Measurements from ENCODE around the gene PLCB2. TPM values are rescaled to one million over a fixed set of nuclear protein-coding genes. Genes with fewer than 3 reads are reported as not detected.

The PLCB2 gene
- total and polyA plus RNA-seq, 8 donors, result 3.5 to 12.5 (median 5.5) TPM

DNA sequence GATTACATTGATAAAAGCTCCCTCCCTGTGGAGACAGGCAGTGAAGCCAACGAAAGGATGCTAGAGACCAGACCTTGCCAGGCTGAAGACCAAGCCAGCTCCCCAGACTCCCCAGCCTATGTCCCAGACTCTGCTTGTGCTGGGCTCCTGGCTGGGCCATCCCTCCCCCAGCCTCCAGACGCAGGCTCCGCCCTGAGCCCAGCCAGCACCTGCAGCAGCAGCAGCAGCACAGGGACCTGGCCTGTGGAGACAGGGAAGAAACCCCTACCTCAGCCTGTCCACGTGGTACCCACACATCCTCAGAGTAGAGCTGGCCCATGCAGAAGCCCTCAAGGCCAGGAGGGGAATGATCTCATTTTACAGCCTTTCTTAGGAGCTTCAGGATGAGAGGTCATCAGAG is 38.1 kb downstream of the PLCB2 start:
- no peaks in the 10 kb centered on the region for H3K9me3 ChIP-seq
- DNase-seq, result no peak
- H3K4me3 ChIP-seq, result no peak overlapping the region
- intact Hi-C loops (cut with DNase I; ENCODE audit: low total_unique reads), result loop anchor here (5.0 kb wide), 1 partner anchor 222 kb away; no protein-coding TSS in a partner anchor
- H3K27me3 ChIP-seq, result no peaks in the 10 kb centered on the region
- peaks cover 0 to 18% (median 13%) of the 10 kb centered on the region in 4 donors for H3K36me3 ChIP-seq
- no peak overlapping the region for H3K27ac ChIP-seq
- TF ChIP-seq POLR2A (IDR thresholded peaks at IDR 0.05), result no peak
- no peak for TF ChIP-seq EP300 (IDR thresholded peaks at IDR 0.05)
- TF ChIP-seq POLR2AphosphoS5 (IDR thresholded peaks at IDR 0.05), result no peak
- TF ChIP-seq, protein P1, sequence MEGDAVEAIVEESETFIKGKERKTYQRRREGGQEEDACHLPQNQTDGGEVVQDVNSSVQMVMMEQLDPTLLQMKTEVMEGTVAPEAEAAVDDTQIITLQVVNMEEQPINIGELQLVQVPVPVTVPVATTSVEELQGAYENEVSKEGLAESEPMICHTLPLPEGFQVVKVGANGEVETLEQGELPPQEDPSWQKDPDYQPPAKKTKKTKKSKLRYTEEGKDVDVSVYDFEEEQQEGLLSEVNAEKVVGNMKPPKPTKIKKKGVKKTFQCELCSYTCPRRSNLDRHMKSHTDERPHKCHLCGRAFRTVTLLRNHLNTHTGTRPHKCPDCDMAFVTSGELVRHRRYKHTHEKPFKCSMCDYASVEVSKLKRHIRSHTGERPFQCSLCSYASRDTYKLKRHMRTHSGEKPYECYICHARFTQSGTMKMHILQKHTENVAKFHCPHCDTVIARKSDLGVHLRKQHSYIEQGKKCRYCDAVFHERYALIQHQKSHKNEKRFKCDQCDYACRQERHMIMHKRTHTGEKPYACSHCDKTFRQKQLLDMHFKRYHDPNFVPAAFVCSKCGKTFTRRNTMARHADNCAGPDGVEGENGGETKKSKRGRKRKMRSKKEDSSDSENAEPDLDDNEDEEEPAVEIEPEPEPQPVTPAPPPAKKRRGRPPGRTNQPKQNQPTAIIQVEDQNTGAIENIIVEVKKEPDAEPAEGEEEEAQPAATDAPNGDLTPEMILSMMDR (IDR thresholded peaks at IDR 0.05), result no peak
- 75 to 86% (median 84%) methylated on average over 3 to 4 of the region's 4 CpGs for WGBS, 5 donors
- H3K4me1 ChIP-seq, result peaks cover 0 to 10% (median 2%) of the 10 kb centered on the region in 4 donors

DNA sequence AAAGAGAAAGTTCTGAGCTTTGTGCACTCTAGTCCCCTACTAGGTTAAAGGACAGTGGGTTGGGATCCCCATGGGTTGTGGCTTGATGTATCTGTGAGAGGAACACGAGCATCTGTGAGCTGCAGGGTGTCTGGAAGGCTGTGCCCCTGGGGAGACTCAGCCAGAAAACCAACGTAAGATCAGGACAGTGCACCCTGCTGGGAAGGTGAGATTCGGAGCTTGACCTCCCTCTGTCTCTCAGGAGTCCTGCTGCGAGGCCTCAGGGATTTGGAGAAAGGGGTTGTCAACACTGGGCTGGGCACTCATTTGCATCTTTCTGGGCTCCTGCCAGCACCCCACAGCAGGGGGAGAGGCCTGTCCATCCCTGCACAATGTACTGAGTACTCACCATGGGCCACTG is 40.1 kb downstream of the PLCB2 start:
- Histone ChIP-seq H3K4me3 (no peak overlapping the region), H3K27me3 (no peaks in the 10 kb centered on the region), H3K4me1 (peaks cover 0 to 21% (median 2%) of the 10 kb centered on the region in 4 donors), H3K36me3 (peaks cover 0 to 18% (median 13%) of the 10 kb centered on the region in 4 donors), H3K9me3 (no peaks in the 10 kb centered on the region), H3K27ac (no peak overlapping the region)
- intact Hi-C loops (cut with DNase I; ENCODE audit: low total_unique reads), result no loop called here
- 73 to 91% (median 83%) methylated on average over 3 to 4 of the region's 4 CpGs for WGBS, 5 donors
- no peak for TF ChIP-seq POLR2AphosphoS5 (IDR thresholded peaks at IDR 0.05)
- no peak for TF ChIP-seq EP300 (IDR thresholded peaks at IDR 0.05)
- no peak for TF ChIP-seq POLR2A (IDR thresholded peaks at IDR 0.05)
- TF ChIP-seq, protein P1 (IDR thresholded peaks at IDR 0.05), result no peak
- DNase-seq, result no peak

DNA sequence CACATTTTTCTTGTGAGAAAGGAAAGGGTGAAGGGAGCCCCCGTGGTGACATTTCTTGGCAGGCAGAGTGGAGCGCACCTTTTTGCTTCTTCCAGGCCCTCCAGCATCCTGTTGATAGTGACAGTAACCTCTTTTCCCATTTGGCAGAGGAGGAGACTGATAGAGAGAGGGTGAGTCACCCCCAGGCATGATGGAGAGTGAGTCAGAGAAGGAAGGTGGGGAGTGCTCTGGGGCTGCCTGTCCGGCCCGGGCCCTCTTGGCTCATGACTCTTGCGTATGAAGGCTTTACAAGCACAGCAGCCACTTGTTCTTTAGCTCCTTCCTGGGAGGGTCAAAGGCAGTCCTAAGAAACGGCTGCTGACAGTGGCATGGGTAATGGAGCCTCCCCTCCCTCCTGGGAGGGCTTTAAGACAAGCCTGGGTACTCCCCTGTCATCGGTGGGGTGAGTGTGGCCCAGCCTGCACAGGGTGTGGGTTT is 40.9 kb downstream of the PLCB2 start:
- Histone ChIP-seq H3K4me1 (peaks cover 0 to 21% (median 2%) of the 10 kb centered on the region in 4 donors), H3K36me3 (peaks cover 0 to 16% (median 11%) of the 10 kb centered on the region in 4 donors)
- DNase-seq, result peak in 1 of 2 donors; percentile 57

DNA sequence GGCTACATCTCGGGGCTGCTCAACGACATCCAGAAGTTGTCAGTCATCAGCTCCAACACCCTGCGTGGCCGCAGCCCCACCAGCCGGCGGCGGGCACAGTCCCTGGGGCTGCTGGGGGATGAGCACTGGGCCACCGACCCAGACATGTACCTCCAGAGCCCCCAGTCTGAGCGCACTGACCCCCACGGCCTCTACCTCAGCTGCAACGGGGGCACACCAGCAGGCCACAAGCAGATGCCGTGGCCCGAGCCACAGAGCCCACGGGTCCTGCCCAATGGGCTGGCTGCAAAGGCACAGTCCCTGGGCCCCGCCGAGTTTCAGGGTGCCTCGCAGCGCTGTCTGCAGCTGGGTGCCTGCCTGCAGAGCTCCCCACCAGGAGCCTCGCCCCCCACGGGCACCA is 41.9 kb downstream of the PLCB2 start:
- no peaks in the 10 kb centered on the region for H3K9me3 ChIP-seq
- peaks cover 0 to 16% (median 11%) of the 10 kb centered on the region in 4 donors for H3K36me3 ChIP-seq
- TF ChIP-seq POLR2AphosphoS5 (IDR thresholded peaks at IDR 0.05) (no peak), EP300 (IDR thresholded peaks at IDR 0.05) (no peak), POLR2A (IDR thresholded peaks at IDR 0.05) (no peak)
- TF ChIP-seq, protein P1 (IDR thresholded peaks at IDR 0.05), result no peak
- intact Hi-C loops (cut with DNase I; ENCODE audit: low total_unique reads), result no loop called here
- H3K4me3 ChIP-seq, result no peak overlapping the region
- peaks cover 0 to 21% (median 2%) of the 10 kb centered on the region in 4 donors for H3K4me1 ChIP-seq
- H3K27ac ChIP-seq, result no peak overlapping the region
- no peak for DNase-seq
- no peaks in the 10 kb centered on the region for H3K27me3 ChIP-seq
- 93 to 97% (median 96%) methylated on average over 10 to 20 of the region's 20 CpGs for WGBS, 5 donors

More for the DNA sequence above, 40.9 kb downstream of the PLCB2 start:
- H3K27ac ChIP-seq, result peak overlapping the region in 2 of 5 donors; percentile 38 to 49
- 40 to 61% (median 48%) methylated on average over 6 to 7 of the region's 7 CpGs for WGBS, 5 donors
- intact Hi-C loops (cut with DNase I; ENCODE audit: low total_unique reads), result no loop called here
- no peaks in the 10 kb centered on the region for H3K27me3 ChIP-seq
- H3K9me3 ChIP-seq, result no peaks in the 10 kb centered on the region
- no peak overlapping the region for H3K4me3 ChIP-seq
- TF ChIP-seq POLR2AphosphoS5 (IDR thresholded peaks at IDR 0.05) (peak in 2 of 3 donors; percentile 26 to 54), EP300 (IDR thresholded peaks at IDR 0.05) (no peak), POLR2A (IDR thresholded peaks at IDR 0.05) (no peak)
- TF ChIP-seq, protein P1 (IDR thresholded peaks at IDR 0.05), result no peak
